ENCODE measurements around the gene BBS12.

- no peak for TF ChIP-seq REST (IDR thresholded peaks at IDR 0.05; ENCODE audit: low read depth)
- TF ChIP-seq NFIC (IDR thresholded peaks at IDR 0.05): no peak
- TF ChIP-seq MAX (IDR thresholded peaks at IDR 0.05): no peak
- no peak for TF ChIP-seq CEBPB (IDR thresholded peaks at IDR 0.05)
- TF ChIP-seq FOXM1 (IDR thresholded peaks at IDR 0.05; ENCODE audit: borderline replicate concordance, low read depth): no peak
Observed at GRCh38 chr4:122705009-122705408, 27.5 kb upstream of the BBS12 start.

Data from Ishikawa (cell line).